HFF-Myc (cell line): Measurements from ENCODE around the gene LRRC8C.

ENCODE experiments used
- DNase-seq: peaks from one replicate; pipeline ENCODE4 v3.0.0-alpha.2; 2011; ENCODE audit warnings: low read depth; ENCODE audit errors: extremely low read depth
- H3K4me3 ChIP-seq: replicated peaks from 2 replicates; pipeline ENCODE4 v1.5.1; 2011; ENCODE audit warnings: low read depth, mild to moderate bottlenecking, control low read depth, low read length
- CTCF ChIP-seq: IDR thresholded peaks from 2 replicates; pipeline ENCODE4 v1.5.1; 2012; ENCODE audit warnings: mild to moderate bottlenecking, low read depth, low read length, control low read depth; ENCODE audit errors: missing control alignments

LRRC8C gene

DNA sequence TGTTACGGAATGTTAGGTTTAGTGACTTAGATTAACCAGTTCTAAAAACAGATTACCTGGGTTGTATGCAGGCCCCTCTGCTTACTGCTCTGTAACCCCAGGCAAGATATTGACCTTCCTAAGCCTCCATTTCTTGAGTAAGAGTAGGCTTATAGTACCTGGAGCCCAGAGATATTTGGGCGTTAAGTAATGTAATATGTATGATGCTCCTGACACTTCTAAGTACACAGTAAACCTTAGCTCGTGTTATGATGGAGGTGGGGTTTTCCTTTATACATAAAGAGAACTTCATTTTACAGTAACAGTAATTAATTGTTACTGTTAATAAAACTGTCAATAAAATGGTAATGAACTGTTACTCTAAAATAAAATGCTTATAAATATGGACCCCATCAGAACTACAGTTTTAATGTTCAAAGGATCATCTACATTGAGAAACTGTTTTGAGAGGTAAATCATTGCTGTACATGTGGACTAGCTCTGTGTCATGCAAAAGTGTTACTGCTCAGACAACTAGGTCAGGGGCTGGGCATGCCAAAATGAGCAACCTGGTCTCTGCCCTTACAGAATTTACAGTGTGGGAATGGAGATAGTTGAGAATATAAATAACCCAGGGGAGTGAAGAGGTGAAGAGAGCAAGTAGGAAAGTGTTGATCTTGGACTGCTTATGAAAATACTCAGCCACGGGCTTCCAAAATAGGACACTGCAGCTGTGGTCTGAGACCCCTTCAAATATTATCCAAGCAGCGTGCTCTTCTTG is 26.6 kb downstream of the LRRC8C start:
- TF ChIP-seq CTCF: no peak
- H3K4me3 ChIP-seq: no peak overlapping the region
- DNase-seq: no peak

- no peak overlapping the region for H3K4me3 ChIP-seq
- DNase-seq: peak; percentile 59
- no peak for TF ChIP-seq CTCF
Measured at GRCh38 chr1:89660224-89661061, 27.5 kb downstream of the LRRC8C start.

DNA sequence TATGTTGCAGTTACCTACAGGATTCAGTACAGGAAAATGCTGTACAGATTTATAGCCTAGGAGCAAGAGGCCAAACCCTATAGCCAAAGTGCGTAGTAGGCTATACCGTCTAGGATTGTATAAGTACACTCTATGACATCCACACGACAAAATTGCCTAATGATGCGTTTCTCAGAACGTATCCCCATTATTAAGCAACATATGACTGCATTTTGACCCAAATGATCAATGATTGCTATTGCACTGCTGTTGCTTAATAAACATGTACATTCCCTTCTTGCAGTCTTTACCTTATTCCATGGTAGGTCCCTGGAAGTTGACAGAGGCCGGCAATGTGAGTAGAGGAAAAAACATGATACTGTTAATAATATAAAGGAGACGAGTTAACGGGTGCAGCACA is 33.0 kb downstream of the LRRC8C start:
- no peak for TF ChIP-seq CTCF
- DNase-seq: no peak
- H3K4me3 ChIP-seq: no peak overlapping the region

GRCh38 chr1:89666640-89667039 is 33.7 kb downstream of the LRRC8C start:
- no peak for TF ChIP-seq CTCF
- no peak for DNase-seq
- no peak overlapping the region for H3K4me3 ChIP-seq

DNA sequence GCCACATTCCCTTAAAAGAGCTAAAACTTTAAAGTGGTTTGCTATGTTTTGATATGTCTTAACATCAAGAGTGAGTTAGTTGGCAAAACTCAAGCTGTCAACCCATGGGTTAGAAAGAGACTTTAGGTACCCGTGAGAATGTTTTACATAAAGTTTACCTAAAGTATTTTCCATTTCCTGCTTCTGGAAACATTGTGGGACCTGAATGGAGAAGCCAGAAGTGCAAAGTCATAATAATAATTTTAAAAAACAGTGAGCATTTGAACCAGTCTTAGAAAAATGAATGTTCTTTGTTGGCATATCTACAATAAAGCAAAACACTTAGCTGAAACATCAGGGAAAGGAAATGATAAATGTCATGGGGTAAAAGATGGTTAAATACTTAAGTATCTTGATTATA is 34.8 kb downstream of the LRRC8C start:
- TF ChIP-seq CTCF: no peak
- H3K4me3 ChIP-seq: no peak overlapping the region
- no peak for DNase-seq

DNA sequence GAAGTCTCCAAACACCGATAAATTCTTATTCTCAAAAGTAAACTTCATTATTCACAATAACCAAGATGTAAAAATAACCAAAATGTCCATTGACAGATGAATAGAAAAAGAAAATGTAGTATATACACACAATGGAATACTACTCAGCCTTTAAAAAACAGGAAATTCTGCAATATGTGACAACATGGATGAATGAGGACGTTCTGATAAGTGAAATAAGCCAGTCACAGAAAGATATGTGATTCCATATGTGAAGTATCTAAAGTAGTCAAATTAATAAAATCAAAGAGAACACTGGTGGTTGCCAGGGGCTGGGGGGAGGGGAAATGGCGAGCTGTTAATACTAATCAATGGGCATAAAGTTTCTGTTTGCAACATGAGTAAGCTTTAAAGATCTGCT is 36.0 kb downstream of the LRRC8C start:
- no peak for DNase-seq
- TF ChIP-seq CTCF: no peak

More for the DNA sequence above, 36.0 kb downstream of the LRRC8C start:
- no peak overlapping the region for H3K4me3 ChIP-seq
